Femur (tissue), 1 donor: ENCODE data around the gene KRT9.
"Not testable (repeated sequence)": the region's sequence is repeated elsewhere in the genome, so short reads cannot be mapped to it uniquely, and the experiment has no call there.

ENCODE experiments used
- DNase-seq: peaks from one replicate; pipeline ENCODE4 v3.0.0-alpha.2; 2017

The KRT9 gene

DNA sequence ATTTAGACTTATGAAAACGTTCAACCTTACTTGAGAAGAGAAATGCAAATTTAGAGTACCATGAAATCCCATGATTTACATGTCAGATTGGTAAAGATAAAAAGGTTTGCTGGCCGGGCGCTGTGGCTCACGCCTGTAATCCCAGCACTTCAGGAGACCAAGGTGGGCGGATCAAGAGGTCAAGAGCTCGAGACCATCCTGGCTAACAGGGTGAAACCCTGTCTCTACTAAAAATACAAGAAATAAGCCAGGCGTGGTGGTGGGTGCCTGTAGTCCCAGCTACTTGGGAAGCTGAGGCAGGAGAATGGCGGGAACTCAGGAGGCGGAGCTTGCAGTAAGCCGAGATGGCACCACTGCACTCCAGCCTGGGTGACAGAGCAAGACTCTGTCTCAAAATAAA lies 29.1 kb downstream of the KRT9 start:
- DNase-seq: not testable (repeated sequence)

GRCh38 chr17:41542357-41542756 lies 29.5 kb downstream of the KRT9 start:
- no peak for DNase-seq

DNA sequence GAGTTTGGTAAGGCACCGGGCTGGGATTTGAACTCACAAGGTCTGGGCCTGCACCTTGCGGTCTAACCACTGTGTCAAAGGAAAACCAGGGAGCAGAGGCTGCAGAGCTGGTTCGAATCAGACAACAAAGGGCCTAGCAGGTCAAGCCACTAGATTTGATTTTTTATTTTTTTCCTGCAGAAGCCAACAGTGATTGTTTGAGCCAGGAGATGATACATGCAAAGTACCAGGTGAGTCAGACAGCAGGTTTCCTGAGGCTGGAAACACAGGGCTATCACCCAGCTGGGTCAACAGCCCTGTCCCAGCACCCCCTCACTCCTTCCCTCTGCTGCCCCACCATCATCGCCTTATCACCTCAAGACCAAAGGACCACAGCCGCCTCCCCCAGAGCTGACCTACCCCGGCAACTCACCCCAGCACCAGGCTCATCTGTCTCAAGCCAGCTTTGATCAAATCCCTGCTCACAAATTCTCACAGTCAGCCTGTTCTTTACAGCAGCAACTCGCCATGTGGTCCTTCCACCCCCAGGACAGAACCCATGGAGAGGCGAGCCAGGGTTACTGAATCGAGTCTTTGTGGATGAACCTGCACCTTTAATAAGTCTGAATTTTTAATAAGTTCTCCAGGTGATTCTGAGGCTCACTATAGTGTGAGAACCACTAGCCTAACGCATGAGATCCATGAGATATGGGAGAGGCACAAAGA lies 30.8 kb downstream of the KRT9 start:
- no peak for DNase-seq

DNA sequence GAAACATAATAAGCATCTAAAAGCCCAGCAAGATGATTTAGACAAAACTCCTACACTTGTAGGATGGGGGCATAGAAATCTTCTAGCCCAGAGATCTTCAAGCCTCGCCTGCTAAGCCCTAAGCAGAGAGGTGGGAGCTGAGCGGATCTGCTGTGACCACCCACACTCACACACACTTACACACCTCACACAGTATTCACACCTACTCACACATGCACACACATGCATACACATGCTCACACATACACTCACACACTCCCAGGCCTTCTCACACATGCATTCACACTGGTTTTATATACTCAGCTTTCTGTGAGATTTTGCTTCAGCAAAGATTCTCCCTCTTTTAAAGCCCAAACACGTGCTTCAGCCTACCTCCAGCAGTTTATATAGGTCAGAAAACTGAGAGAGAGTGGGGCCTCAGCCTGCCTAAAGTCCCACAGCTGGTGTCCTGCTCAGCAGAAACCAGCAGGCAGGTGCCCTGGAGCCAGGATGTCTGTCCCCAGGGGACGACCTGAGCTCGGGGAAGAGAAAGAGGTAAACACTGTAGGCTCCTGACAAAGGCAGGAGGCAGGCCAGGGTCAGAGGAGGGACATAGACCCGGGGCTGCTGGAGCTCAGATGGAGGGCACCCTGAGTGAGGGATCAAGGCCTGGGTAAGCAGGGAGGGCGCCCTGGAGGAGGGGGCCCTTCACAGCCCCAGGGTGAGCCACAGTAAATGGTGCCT lies 31.7 kb downstream of the KRT9 start:
- DNase-seq: no peak

DNA sequence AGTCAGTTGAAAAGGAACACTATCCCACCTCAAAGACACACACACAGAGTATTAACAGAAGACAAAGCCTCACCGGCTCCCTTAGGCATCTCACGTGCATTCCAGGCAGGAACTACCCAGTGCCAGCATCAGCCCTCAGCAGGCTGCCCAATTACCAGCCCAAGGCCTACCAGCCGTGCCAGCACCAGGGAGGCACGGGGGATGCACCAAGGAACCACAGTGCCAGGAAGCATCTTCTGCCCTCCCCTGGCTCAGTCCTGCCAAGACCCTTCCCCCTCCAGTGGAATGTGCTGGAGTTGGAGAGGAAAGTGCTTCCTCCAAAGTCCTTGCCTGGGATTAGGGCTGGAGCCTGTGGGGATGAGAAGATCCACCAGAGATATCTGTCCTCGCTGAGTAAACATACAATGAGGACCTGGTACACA lies 32.8 kb downstream of the KRT9 start:
- no peak for DNase-seq

DNA sequence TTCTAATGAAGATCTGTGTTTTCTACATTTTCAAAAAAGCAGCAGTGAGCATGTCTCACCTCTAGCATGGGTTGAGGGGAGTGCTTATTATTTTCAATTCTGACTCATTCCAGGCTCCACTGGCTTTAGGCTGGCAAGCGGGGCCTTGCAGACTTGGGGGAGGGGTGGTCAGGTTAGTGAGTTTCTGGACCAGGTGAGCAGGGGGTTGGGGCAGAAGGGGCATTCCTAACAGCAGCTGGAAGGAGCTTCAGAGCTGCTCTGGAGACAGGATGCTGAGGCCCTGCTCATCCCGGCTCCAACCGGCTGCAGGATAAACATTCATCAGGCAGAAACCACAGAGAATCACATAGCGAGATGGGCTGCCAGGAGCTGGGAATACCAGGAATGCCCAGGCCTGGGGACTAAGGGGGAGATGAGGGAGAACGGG lies 33.3 kb downstream of the KRT9 start:
- DNase-seq: no peak

DNA sequence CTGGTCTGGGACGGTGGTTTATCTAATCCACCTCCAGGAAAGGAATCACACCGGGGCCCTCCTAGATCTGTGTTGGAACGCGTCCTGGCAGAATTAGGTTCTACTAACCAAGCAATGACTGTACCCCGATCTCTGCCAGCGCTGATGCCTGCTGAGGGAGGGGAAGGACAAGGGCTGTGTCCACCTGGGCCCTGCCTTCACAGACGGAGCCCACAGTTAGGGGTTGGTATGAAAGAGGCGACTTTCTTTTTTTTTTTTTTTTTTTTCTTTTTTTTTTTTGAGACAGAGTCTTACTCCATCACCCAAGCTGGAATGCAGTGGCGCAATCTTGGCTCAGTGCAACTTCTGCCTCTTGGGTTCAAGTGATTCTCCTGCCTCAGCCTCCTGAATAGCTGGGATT lies 33.9 kb downstream of the KRT9 start:
- no peak for DNase-seq

- no peak for DNase-seq
Observed at GRCh38 chr17:41537614-41537954, 34.3 kb downstream of the KRT9 start.

- no peak for DNase-seq
Observed at GRCh38 chr17:41536741-41537613, 34.9 kb downstream of the KRT9 start.

DNA sequence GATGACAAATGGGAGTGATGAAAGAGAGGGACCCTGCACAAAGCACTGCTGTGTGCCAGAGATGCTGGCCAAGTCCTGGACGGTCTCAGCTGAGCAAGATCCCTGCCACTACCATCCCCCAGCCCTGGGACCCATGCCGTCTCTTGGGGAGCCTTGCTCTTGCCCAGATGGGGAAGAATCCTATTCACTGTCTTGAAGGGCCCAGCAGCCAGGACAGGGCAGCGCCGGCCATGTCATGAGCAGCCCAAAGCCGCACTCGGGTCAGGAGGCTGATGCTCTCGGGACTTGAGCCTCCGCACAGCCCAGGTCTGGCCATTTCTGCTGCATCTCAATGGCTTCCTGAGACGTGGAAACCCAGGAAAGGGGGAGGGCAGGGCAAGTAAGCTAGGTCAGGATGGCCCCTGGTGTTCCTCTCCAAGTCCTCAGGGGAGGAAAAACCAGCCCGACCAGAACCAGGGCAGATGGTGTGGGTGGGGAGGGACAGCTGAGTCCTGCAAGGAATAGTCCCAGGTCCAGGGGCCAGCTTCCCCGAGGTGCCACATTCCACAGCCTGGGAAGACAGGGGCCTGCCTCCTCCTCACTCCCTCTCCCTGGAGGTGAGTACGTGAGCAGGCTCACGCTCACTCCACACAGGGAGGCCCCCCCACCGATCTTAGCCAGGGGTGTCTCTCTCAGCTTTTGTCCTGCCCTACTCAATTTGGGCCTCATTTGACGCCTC lies 35.9 kb downstream of the KRT9 start:
- no peak for DNase-seq

DNA sequence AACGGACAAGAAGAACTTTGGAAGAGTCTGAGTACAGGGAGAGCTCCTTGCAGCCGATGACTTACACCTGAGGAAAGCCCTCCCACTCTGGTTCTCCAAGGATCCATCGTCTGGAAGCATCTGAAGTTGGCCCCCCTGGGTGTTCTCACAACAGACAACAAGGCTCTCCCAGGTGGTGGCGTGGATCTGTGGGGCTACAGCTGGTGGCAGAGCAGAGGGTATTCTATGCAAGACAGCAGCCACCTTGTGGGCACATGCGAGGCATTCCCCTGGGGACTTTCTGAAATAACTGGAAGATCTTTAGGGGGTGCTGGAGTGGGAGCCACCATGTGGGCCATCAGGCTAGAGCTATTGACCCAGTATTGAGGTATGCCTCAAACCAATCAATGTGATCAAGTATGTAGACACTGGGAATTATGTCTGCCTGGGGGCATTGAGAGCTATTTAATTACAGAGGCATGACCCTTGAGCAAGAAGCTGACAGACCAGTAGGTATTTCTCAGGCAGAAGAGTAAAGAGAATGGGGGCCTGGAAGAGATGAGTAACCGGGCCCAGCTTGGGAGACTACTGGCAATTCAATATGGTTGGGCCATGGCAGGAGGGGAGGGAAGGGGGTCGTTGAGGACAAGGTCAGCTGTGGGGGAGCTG lies 36.8 kb downstream of the KRT9 start:
- no peak for DNase-seq

- DNase-seq: no peak
Observed at GRCh38 chr17:41533613-41534012, 38.2 kb downstream of the KRT9 start.

DNA sequence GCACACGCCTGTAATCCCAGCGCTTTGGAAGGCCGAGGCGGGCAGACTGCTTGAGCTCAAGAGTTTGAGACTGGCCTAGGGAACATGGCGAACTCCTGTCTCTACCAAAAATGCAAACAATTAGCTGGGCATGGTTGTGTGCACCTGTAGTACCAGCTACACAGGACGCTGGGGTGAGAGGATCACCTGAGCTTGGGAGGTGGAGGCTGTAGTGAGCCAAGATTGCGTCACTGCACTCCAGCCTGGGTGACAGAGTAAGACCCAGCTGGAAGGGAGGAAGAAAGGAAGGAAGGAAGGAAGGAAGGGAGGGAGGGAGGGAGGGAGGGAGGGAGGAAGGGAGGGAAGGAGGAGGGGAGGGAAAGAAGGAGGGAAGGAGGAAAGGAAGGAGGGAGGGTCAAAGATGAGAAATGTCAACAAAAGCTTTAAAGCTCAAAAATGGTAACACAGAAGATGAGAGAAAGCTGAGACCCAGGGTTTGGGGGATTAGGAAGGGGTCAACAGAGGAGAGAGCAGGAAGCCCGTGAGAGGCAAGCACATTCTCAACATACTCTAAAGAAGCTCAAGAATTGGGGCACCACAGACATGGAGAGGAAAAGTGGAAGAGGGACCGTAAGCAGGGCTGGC lies 38.8 kb downstream of the KRT9 start:
- no peak for DNase-seq

- DNase-seq: no peak
Observed at GRCh38 chr17:41531993-41532392, 39.9 kb downstream of the KRT9 start.

- DNase-seq: no peak
Observed at GRCh38 chr17:41530062-41531048, 41.5 kb downstream of the KRT9 start.

- DNase-seq: no peak
Observed at GRCh38 chr17:41529491-41529915, 42.4 kb downstream of the KRT9 start.

- DNase-seq: no peak
Observed at GRCh38 chr17:41528959-41529353, 42.9 kb downstream of the KRT9 start.

DNA sequence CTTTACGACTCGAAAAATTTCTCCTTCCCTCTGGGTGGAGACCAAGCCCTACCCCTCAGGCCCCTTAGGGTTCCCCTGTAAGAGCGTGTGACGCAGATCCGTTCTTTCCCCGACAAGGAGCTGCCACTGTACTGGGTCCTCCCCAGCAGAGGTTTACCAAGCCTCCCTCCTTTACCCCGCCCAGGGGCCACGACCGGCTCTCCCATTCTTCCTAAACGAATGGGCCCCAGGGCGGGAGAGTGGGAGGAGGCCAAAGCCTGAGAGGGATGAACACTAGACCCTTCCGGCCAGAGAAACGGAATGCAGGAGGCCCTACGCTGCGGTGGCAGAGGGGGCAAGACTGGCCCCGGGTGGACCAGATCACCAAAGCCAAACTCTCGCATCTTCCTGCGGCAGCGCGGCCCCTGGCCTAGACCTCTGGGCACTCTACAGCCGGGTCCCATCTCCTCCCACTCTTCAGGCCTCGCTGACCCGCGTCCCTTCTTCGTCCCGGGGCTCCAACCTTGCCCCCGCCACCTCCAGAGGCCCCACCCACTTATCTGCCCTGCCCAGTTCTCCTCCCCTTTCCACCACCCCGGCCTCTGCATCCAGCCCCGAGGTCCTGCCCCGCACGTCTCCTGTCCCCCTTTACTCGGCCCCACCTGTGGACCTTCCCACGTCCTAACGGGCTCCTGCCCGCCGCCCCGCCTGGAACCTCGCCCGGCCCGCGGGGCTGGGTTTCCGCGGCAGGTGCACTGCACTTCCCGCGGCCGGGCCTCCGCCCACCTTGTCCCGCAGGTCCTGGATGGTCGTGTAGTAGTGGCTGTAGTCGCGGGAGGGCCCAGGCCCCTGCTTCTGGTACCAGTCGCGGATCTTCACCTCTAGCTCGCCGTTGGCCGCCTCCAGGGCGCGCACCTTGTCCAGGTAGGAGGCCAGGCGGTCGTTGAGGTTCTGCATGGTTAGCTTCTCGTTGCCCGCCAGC lies 44.5 kb downstream of the KRT9 start:
- no peak for DNase-seq

DNA sequence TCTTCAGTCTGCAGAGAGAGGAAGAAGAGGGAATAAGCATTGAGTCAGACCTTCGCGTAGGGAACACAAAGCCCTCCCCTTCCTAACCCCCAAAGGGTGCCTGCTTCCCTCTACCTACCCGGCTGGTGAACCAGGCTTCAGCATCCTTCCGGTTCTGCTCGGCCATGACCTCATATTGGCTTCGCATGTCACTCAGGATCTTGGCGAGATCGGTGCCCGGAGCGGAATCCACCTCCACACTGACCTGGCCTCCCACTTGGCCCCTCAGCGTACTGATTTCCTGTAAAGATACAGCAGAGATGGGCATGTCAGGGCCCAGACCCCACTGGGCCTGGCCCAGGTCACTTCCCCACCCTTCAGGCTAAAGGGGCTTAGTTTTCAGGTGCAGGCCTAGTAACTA lies 47.6 kb downstream of the KRT9 start:
- no peak for DNase-seq
